Nephron (organoid): ENCODE results near the gene ISG20.
A peak's percentile ranks its signal among the peaks of the same experiment; 100 is the strongest.

ENCODE experiments used
- H3K27ac Mint-ChIP-seq, 3 experiments: 2 replicates each; pipeline ENCODE4 v1.8.0; 2020; ENCODE audit warnings: mixed read lengths in 3 of 3, mild to moderate bottlenecking in 2 of 3, moderate library complexity in 1 of 3
- H3K27me3 Mint-ChIP-seq: 2 replicates; pipeline ENCODE4 v1.8.0; 2021; ENCODE audit warnings: low read depth, mild to moderate bottlenecking, moderate library complexity, mixed read lengths
- H3K36me3 Mint-ChIP-seq: 2 replicates; pipeline ENCODE4 v1.8.0; 2020; ENCODE audit warnings: low read depth, mixed read lengths
- H3K4me1 Mint-ChIP-seq: 2 replicates; pipeline ENCODE4 v1.8.0; 2020; ENCODE audit warnings: mixed read lengths
- H3K4me3 Mint-ChIP-seq, 3 experiments: 2 replicates each; pipeline ENCODE4 v1.8.0; 2020; ENCODE audit warnings: mild to moderate bottlenecking in 3 of 3, mixed read lengths in 3 of 3, moderate library complexity in 2 of 3
- H3K9me3 Mint-ChIP-seq: 2 replicates; pipeline ENCODE4 v1.8.0; 2020; ENCODE audit warnings: mixed read lengths
- CTCF ChIP-seq, 3 experiments: fragments of 200-600 bp; sonication (generic); IDR thresholded peaks; one replicate each; pipeline ENCODE4 v1.5.0; 2021; ENCODE audit warnings: antibody characterized with exemption in 3 of 3; ENCODE audit not compliant: unreplicated experiment in 3 of 3

Gene ISG20

GRCh38 chr15:88605189-88606069, 33.4 kb upstream of the ISG20 start:
- no peak for TF ChIP-seq CTCF (IDR thresholded peaks at IDR 0.05; ENCODE audit: unreplicated experiment in 3 of 3)

GRCh38 chr15:88606070-88606794, 32.6 kb upstream of the ISG20 start:
- H3K9me3 Mint-ChIP-seq, result peaks cover 2% of the 10 kb centered on the region
- peaks cover 27% of the 10 kb centered on the region for H3K4me1 Mint-ChIP-seq

More at GRCh38 chr15:88605189-88606069, 33.4 kb upstream of the ISG20 start:
- Mint-ChIP-seq H3K9me3 (peaks cover 2% of the 10 kb centered on the region), H3K4me1 (peaks cover 27% of the 10 kb centered on the region), H3K4me3 (peak overlapping the region; percentile 58 to 73 (median 65)), H3K27me3 (peaks cover 98% of the 10 kb centered on the region), H3K27ac (no peak overlapping the region), H3K36me3 (no peaks in the 10 kb centered on the region)

GRCh38 chr15:88607951-88608350, 30.9 kb upstream of the ISG20 start:
- H3K4me1 Mint-ChIP-seq, result peaks cover 27% of the 10 kb centered on the region
- no peak overlapping the region for H3K4me3 Mint-ChIP-seq
- H3K27ac Mint-ChIP-seq, result no peak overlapping the region
- H3K9me3 Mint-ChIP-seq, result peaks cover under 1% of the 10 kb centered on the region
- TF ChIP-seq CTCF (IDR thresholded peaks at IDR 0.05; ENCODE audit: unreplicated experiment in 3 of 3), result no peak
- H3K36me3 Mint-ChIP-seq, result no peaks in the 10 kb centered on the region
- peaks cover 99% of the 10 kb centered on the region for H3K27me3 Mint-ChIP-seq

More at GRCh38 chr15:88606070-88606794, 32.6 kb upstream of the ISG20 start:
- peak overlapping the region; percentile 58 to 73 (median 65) for H3K4me3 Mint-ChIP-seq
- H3K27ac Mint-ChIP-seq, result no peak overlapping the region
- H3K36me3 Mint-ChIP-seq, result no peaks in the 10 kb centered on the region
- H3K27me3 Mint-ChIP-seq, result peaks cover 98% of the 10 kb centered on the region
- no peak for TF ChIP-seq CTCF (IDR thresholded peaks at IDR 0.05; ENCODE audit: unreplicated experiment in 3 of 3)

- Mint-ChIP-seq H3K27me3 (peaks cover 99% of the 10 kb centered on the region), H3K27ac (no peak overlapping the region), H3K9me3 (no peaks in the 10 kb centered on the region), H3K36me3 (no peaks in the 10 kb centered on the region), H3K4me3 (no peak overlapping the region), H3K4me1 (peaks cover 25% of the 10 kb centered on the region)
- TF ChIP-seq CTCF (IDR thresholded peaks at IDR 0.05; ENCODE audit: unreplicated experiment in 3 of 3), result no peak
Measured at GRCh38 chr15:88608607-88609181, 30.1 kb upstream of the ISG20 start.

GRCh38 chr15:88609344-88610090, 29.3 kb upstream of the ISG20 start:
- H3K36me3 Mint-ChIP-seq, result no peaks in the 10 kb centered on the region
- H3K27ac Mint-ChIP-seq, result no peak overlapping the region
- no peak for TF ChIP-seq CTCF (IDR thresholded peaks at IDR 0.05; ENCODE audit: unreplicated experiment in 3 of 3)
- H3K27me3 Mint-ChIP-seq, result peaks cover 98% of the 10 kb centered on the region
- no peak overlapping the region for H3K4me3 Mint-ChIP-seq
- H3K4me1 Mint-ChIP-seq, result peaks cover 23% of the 10 kb centered on the region
- H3K9me3 Mint-ChIP-seq, result no peaks in the 10 kb centered on the region
